Measurements from ENCODE around the gene PSMD11.

The PSMD11 gene

GRCh38 chr17:32464374-32464773 lies 20.1 kb downstream of the PSMD11 start:
- no peak for DNase-seq (ENCODE audit: low spot score)

DNA sequence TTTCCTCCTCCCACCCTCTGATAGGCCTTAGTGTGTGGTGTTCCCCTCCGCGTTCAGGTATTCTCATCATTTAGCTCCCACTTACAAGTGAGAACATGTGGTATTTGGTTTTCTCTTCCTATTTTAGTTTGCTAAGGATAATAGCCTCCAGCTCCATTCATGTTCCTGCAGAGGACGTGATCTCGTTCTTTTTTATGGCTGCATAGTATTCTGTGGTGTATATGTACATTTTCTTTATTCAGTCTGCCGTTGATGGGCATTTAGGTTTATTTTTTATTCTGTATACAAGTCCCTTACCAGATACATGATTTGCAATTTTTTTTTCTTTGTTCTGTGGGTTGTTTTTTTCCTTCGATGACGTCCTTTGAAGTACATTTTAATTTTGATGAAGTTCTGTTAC lies 23.6 kb downstream of the PSMD11 start:
- no peak for DNase-seq (ENCODE audit: low spot score)

GRCh38 chr17:32470405-32471167 lies 26.3 kb downstream of the PSMD11 start:
- DNase-seq (ENCODE audit: low spot score), result no peak

DNA sequence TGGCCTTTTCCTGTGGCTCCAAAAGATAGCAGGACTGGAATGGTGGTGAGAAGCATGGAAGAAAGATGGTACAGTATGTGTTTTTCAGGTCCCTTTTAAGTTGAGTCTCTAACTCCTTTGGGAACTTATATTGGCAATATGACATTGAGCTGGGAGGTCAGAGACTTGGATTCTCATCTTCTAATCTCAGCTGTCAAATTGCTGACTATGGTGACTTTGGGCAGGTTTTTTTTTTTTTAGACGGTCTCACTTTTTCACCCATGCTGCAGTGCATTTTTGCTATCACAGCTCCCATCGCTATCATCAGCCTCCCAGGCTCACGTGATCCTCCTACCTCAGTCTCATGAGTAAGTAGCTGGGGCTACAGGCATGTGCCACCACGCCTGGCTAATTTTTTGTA lies 27.3 kb downstream of the PSMD11 start:
- DNase-seq (ENCODE audit: low spot score), result no peak

GRCh38 chr17:32475258-32475657 lies 30.9 kb downstream of the PSMD11 start:
- no peak for DNase-seq (ENCODE audit: low spot score)

DNA sequence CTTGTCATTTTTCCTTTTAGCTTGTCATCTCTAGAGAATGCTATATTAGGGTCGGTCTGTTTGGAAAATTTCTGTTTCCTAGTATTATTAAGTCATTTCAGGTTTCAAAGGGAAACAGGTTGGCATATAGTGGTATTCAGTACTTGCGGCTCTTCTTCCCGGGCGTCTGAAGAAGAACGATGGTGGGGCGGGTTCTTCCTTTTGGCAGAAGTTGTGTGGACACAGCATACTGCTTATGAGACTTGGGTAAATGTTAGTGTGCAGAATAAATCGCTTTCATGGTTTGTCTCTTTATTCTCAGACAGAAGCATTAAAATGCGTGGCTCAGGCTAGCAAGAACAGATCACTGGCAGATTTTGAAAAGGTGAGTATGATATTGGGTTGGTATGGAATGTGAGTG lies 32.9 kb downstream of the PSMD11 start:
- no peak for DNase-seq (ENCODE audit: low spot score)

- no peak for DNase-seq (ENCODE audit: low spot score)
Measured at GRCh38 chr17:32479074-32479617, 34.8 kb downstream of the PSMD11 start.

DNA sequence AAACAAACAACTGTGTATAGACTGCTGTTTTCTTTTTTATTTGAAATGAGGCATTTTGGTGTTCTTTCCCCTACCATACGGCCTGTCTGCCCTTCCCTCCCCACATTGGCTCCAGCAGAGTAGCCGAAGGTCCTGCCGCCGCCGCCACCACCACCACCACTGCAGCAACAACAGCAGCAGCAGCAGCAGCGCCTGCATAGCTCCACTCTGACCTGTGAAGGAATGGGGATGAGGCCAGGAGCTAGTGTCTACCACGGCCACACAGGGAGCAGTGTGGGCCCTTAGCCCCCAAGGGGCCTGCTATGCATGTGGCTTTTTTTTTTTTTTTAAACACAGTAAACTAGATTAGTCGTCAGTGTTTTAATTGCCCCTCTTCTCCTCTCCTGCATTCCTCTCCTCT lies 36.9 kb downstream of the PSMD11 start:
- no peak for DNase-seq (ENCODE audit: low spot score)

GRCh38 chr17:32482568-32483320 lies 38.4 kb downstream of the PSMD11 start:
- DNase-seq (ENCODE audit: low spot score), result no peak

DNA sequence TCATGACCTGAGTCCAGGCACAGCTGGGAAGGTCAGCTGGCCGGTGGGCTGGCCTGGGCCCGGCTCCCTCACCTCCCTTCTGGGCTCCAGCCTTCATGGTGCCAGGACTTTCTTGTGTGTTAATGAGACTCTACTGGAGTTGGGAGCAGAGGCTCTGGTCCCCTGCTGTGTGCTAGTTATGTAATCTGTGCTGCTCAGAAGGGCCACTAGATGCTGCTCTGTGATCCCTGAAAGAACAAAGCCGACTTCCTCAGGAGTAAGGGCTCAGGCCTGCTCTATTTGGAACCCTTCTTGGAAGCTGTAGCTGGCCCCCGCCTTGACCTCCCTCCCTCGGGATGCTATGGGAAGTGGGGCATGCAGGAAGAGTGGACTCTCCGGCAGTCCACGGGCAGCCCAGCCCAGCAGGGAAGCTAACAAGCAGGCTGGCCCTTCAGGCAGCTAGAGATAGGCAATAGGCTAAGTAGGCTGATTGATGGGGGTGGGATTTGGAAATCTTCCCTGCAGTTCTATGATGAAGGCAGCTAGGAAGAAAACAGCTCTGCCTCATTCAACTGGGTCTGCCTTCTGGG lies 39.2 kb downstream of the PSMD11 start:
- peak; percentile 85 for DNase-seq (ENCODE audit: low spot score)

GRCh38 chr17:32484041-32484461 lies 39.7 kb downstream of the PSMD11 start:
- DNase-seq (ENCODE audit: low spot score), result no peak

- DNase-seq (ENCODE audit: low spot score), result no peak
Measured at GRCh38 chr17:32484628-32485027, 40.3 kb downstream of the PSMD11 start.

DNA sequence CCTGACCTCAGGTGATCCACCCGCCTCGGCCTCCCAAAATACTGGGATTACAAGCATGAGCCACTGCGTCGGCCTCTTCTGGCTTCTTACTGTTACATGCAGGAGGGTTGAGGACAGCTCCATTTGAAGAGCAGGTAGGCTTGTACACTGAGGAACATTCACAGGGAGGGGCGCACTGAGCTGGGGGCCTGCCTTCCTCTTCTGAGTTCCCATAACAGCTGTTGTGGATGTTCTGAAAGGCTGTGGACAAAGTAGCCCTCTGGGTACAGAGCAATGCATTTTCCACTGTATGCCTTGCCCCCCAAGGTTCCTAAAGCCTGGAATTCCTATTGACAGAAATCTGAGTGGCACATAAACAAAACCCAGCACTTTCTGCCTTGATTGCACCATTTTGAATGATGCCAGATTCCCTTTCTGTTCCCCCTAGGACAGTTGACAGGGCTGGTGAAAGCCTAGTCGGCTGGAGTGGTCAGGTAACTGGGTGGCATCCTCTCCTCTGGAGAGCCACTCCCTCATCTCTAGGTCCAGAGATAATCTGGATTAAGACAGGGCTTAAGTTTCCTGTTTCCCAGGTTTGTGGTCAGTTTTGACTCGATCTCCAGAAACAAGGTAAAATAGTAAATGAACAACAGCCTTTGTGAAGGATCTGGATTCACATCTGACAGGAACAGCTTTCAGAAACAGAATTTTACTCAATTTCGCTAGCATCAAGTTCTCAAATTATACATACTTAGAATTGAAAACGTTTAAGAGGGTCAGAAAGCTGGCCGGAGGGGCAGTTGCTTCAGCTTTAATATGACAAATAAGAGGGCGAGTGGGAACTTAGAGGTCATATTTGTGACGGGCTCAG lies 41.2 kb downstream of the PSMD11 start:
- no peak for DNase-seq (ENCODE audit: low spot score)

- peak; percentile 81 for DNase-seq (ENCODE audit: low spot score)
Measured at GRCh38 chr17:32486111-32486700, 41.9 kb downstream of the PSMD11 start.

DNA sequence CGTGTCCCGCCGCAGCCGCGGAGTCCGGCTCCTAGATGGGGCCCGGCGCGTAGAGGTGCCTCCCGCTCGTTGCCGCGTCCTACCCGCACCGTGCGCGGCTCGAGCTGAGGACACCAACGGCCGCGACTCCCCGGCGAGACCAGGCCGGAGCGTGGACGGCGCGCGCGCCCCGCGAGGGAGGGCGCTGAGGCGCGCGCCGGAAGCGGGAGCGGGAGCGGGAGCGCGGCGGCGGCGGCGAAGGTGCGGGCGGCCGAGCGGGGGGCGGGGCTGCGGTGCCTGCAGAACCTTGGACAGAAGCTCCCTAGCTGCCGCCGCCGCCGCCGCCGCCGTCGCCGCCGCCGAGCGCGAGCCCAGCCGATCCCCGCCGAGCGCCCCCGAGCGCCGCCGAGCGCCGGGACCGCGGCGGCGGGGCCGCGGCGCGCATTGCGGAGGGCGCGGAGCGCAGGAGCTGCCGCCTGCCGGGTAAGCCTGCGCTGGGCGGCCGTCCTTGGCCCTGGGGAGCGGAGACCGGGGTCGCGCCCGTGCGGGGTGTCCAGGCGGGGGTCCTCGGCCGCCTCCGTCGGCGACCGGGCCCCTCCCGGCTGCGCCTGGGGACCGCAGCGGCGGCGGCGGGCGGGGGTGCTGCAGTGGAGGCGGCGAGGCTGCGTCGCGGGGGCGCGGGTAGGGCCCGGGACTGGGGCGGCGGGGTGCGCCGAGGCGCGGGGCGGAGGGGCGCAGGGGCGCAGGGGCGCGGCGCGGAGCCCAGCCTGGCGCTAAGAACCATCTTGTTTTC lies 42.6 kb downstream of the PSMD11 start, which contains the start of gene CDK5R1:
CDK5R1 (plus strand) TSS at position 293 of the 772 bp plus-strand sequence. CDS start 628 bp downstream, outside the sequence.
- peak; percentile 78 for DNase-seq (ENCODE audit: low spot score)

- DNase-seq (ENCODE audit: low spot score), result peak; percentile 47
Measured at GRCh38 chr17:32487473-32488176, 43.3 kb downstream of the PSMD11 start.

DNA sequence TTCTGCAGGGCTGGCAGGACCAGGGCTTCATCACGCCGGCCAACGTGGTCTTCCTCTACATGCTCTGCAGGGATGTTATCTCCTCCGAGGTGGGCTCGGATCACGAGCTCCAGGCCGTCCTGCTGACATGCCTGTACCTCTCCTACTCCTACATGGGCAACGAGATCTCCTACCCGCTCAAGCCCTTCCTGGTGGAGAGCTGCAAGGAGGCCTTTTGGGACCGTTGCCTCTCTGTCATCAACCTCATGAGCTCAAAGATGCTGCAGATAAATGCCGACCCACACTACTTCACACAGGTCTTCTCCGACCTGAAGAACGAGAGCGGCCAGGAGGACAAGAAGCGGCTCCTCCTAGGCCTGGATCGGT lies 43.9 kb downstream of the PSMD11 start:
- DNase-seq (ENCODE audit: low spot score), result no peak

DNA sequence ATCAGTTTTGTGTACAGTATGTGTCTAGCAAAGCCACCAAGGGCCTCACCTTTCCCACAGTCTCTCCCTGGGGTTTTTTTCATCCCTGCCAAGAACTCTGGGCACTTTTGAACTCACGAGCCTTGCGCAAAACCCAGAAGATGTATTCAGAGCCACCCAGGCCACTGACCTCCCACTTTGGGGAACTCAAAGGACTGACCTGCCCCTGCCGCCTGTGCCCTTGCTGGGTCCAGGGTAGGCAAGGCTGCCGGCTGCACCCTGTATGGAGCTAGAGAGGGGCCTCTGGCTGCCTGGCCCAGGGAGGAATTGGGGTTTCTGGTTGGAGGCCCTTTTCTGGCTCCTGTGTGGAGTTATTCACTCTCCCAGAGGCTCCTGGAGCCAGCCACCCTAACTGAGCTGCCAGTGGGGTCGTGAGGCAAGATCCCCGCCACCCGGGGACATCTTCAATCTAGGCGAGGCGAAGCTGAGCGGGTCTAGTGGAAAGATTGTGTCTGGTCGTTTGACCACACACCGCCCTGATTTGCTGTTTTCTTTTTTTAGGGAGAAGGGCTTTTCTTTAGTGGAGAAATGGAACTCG lies 44.4 kb downstream of the PSMD11 start:
- no peak for DNase-seq (ENCODE audit: low spot score)

DNA sequence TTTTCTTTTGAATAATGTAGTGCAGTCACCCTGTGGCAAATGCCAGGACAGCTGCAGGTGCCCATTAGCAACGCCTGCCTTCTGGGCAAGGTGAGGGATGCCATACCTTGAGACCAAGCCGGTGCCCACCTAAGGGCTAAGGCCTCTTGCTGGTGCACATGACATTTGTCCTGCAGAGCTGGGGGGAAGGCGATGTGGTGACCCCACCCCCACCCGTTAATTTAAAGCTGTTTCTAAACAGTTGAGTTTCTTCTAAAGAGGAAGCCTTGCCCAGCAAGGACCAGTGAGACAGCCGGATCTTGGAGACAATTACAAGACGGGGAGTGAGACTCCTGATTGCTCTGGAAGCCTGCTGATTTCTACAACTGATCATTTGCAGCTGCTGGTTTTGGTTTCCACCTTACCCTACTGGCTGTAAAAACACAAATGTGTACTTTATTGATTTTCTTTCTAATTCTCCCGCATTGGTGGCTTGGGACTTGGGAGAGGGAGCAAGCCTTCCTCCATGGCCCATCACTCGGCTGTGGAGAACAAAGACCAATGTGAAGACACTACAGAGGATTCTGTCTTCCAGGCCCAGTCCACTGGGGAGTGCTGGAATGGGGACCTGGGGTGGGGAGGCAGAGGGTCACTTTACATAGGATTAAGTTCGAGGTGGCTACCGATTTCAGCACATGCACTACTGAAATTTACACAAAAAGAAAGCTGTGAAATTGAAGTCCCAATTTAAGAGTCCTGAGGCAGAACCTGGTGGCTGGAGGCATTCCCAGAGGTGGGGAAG lies 45.2 kb downstream of the PSMD11 start:
- DNase-seq (ENCODE audit: low spot score), result no peak

Data from hepatic stellate cell (primary cell).